ENCODE results near the gene COL26A1.
A peak's percentile ranks its signal among the peaks of the same experiment; 100 is the strongest.
"Not testable (repeated sequence)": the region's sequence is repeated elsewhere in the genome, so short reads cannot be mapped to it uniquely, and the experiment has no call there.

The COL26A1 gene

GRCh38 chr7:101486433-101487104, 123.9 kb downstream of the COL26A1 start:
- Histone ChIP-seq H3K4me3 (peak overlapping the region; percentile 40), H3K9me3 (ENCODE audit: low read depth, low read length) (no peaks in the 10 kb centered on the region), H3K27ac (peak overlapping the region; percentile 46; the same call in 1 of the 2 replicates), H3K36me3 (ENCODE audit: insufficient read depth, low read length) (no peaks in the 10 kb centered on the region), H3K9ac (ENCODE audit: insufficient read length) (no peak overlapping the region)
- DNase-seq (ENCODE audit: low read depth, low spot score): no peak
- TF ChIP-seq FOXP2 (optimal IDR thresholded peaks at IDR 0.05; ENCODE audit: control extremely low read depth, extremely low read length, insufficient read depth) (no peak), EZH2 (IDR thresholded peaks at IDR 0.05) (no peak), POLR2AphosphoS5 (IDR thresholded peaks at IDR 0.05; ENCODE audit: borderline replicate concordance, low read depth, low read length) (no peak)

DNA sequence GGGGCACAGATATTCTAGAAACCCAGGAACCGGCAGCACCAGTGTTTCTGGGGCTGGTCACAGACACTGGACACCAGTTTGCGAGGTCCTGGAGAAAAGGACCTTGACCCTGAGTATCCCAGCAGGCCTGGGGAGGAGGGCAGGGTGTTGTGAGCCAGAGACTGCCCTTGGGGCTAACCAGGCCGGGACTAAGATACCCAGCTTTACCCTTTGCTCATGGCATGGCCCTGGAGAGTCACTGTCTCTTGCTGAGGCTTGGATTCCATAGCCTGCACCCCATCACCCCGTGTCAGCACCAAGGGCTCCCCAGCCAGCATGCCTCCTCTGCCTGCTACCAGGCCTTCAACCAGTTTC, 124.4 kb downstream of the COL26A1 start:
- DNase-seq (ENCODE audit: low read depth, low spot score): no peak
- no peak overlapping the region for H3K27ac ChIP-seq
- H3K36me3 ChIP-seq (ENCODE audit: insufficient read depth, low read length): no peaks in the 10 kb centered on the region
- TF ChIP-seq FOXP2 (optimal IDR thresholded peaks at IDR 0.05; ENCODE audit: control extremely low read depth, extremely low read length, insufficient read depth) (no peak), EZH2 (IDR thresholded peaks at IDR 0.05) (no peak), POLR2AphosphoS5 (IDR thresholded peaks at IDR 0.05; ENCODE audit: borderline replicate concordance, low read depth, low read length) (no peak)
- no peak overlapping the region for H3K4me3 ChIP-seq
- H3K9me3 ChIP-seq (ENCODE audit: low read depth, low read length): no peaks in the 10 kb centered on the region
- H3K9ac ChIP-seq (ENCODE audit: insufficient read length): no peak overlapping the region

DNA sequence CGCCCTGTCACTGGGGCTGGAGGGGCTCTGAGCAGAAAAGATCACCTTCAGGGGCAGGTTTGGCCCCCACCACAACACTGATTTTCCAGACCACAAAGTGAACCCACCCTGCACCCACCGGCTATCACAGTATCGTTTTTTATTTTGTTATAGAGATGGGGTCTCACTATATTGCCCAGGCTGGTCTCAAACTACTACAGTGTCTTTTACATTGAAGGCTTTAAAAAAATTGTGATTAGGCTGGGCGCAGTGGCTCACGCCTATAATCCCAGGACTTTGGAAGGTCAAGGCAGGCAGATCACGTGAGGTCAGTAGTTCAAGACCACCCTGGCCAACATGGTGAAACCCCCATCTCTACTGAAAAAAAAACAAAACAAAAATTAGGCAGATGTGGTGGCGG, 125.1 kb downstream of the COL26A1 start:
- Histone ChIP-seq H3K4me3 (no peak overlapping the region), H3K9ac (ENCODE audit: insufficient read length) (no peak overlapping the region), H3K9me3 (ENCODE audit: low read depth, low read length) (no peaks in the 10 kb centered on the region), H3K36me3 (ENCODE audit: insufficient read depth, low read length) (no peaks in the 10 kb centered on the region), H3K27ac (no peak overlapping the region)
- DNase-seq (ENCODE audit: low read depth, low spot score): no peak
- TF ChIP-seq EZH2 (IDR thresholded peaks at IDR 0.05): no peak
- TF ChIP-seq POLR2AphosphoS5 (IDR thresholded peaks at IDR 0.05; ENCODE audit: borderline replicate concordance, low read depth, low read length): no peak
- TF ChIP-seq FOXP2 (optimal IDR thresholded peaks at IDR 0.05; ENCODE audit: control extremely low read depth, extremely low read length, insufficient read depth): no peak

- no peak overlapping the region for H3K9ac ChIP-seq (ENCODE audit: insufficient read length)
- TF ChIP-seq EZH2 (IDR thresholded peaks at IDR 0.05) (no peak), POLR2AphosphoS5 (IDR thresholded peaks at IDR 0.05; ENCODE audit: borderline replicate concordance, low read depth, low read length) (no peak), FOXP2 (optimal IDR thresholded peaks at IDR 0.05; ENCODE audit: control extremely low read depth, extremely low read length, insufficient read depth) (no peak)
- no peaks in the 10 kb centered on the region for H3K9me3 ChIP-seq (ENCODE audit: low read depth, low read length)
- no peak overlapping the region for H3K4me3 ChIP-seq
- no peak overlapping the region for H3K27ac ChIP-seq
- DNase-seq (ENCODE audit: low read depth, low spot score): no peak
- no peaks in the 10 kb centered on the region for H3K36me3 ChIP-seq (ENCODE audit: insufficient read depth, low read length)
Observed at GRCh38 chr7:101488826-101489572, 126.3 kb downstream of the COL26A1 start.

DNA sequence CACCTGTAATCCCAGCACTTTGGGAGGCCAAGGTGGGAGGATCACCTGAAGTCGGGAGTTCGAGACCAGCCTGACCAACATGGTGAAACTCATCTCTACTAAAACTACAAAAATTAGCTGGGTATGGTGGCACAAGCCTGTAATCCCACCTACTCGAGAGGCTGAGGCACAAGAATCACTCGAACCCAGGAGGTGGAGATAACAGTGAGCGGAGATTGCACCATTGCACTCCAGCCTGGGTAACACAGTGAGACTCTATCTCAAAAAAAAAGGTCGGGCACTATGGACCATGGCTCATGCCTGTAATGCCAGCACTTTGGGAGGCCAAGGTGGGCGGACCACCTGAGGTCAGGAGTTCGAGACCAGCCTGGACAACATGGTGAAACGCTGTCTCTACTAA, 127.8 kb downstream of the COL26A1 start:
- not testable (repeated sequence) for H3K9me3 ChIP-seq (ENCODE audit: low read depth, low read length); H3K4me3 ChIP-seq; H3K36me3 ChIP-seq (ENCODE audit: insufficient read depth, low read length); H3K9ac ChIP-seq (ENCODE audit: insufficient read length); DNase-seq (ENCODE audit: low read depth, low spot score); H3K27ac ChIP-seq

GRCh38 chr7:101491442-101491841, 128.8 kb downstream of the COL26A1 start:
- not testable (repeated sequence) for H3K27ac ChIP-seq; DNase-seq (ENCODE audit: low read depth, low spot score); H3K4me3 ChIP-seq

GRCh38 chr7:101494602-101495329, 132.1 kb downstream of the COL26A1 start:
- Histone ChIP-seq H3K9me3 (ENCODE audit: low read depth, low read length) (no peaks in the 10 kb centered on the region), H3K4me3 (peak overlapping the region; percentile 45), H3K27ac (no peak overlapping the region), H3K9ac (ENCODE audit: insufficient read length) (no peak overlapping the region), H3K36me3 (ENCODE audit: insufficient read depth, low read length) (no peaks in the 10 kb centered on the region)
- DNase-seq (ENCODE audit: low read depth, low spot score): peak; percentile 16
- no peak for TF ChIP-seq POLR2AphosphoS5 (IDR thresholded peaks at IDR 0.05; ENCODE audit: borderline replicate concordance, low read depth, low read length)
- TF ChIP-seq FOXP2 (optimal IDR thresholded peaks at IDR 0.05; ENCODE audit: control extremely low read depth, extremely low read length, insufficient read depth): no peak
- TF ChIP-seq EZH2 (IDR thresholded peaks at IDR 0.05): no peak

More at GRCh38 chr7:101491442-101491841, 128.8 kb downstream of the COL26A1 start:
- H3K36me3 ChIP-seq (ENCODE audit: insufficient read depth, low read length); H3K9ac ChIP-seq (ENCODE audit: insufficient read length); H3K9me3 ChIP-seq (ENCODE audit: low read depth, low read length): not testable (repeated sequence)

GRCh38 chr7:101496017-101496416, 133.3 kb downstream of the COL26A1 start:
- Histone ChIP-seq H3K36me3 (ENCODE audit: insufficient read depth, low read length) (no peaks in the 10 kb centered on the region), H3K9me3 (ENCODE audit: low read depth, low read length) (no peaks in the 10 kb centered on the region), H3K27ac (no peak overlapping the region), H3K4me3 (no peak overlapping the region), H3K9ac (ENCODE audit: insufficient read length) (no peak overlapping the region)
- no peak for DNase-seq (ENCODE audit: low read depth, low spot score)
- TF ChIP-seq EZH2 (IDR thresholded peaks at IDR 0.05) (no peak), POLR2AphosphoS5 (IDR thresholded peaks at IDR 0.05; ENCODE audit: borderline replicate concordance, low read depth, low read length) (no peak), FOXP2 (optimal IDR thresholded peaks at IDR 0.05; ENCODE audit: control extremely low read depth, extremely low read length, insufficient read depth) (no peak)

All from SK-N-MC (cell line).